ENCODE measurements around the gene CCNE1. TPM values are rescaled to one million over a fixed set of nuclear protein-coding genes. Genes with fewer than 3 reads are reported as not detected.

The CCNE1 gene
- total RNA-seq, 1 experiment from 2014 or later: 36.0 TPM

GRCh38 chr19:29819300-29819699 is 7.5 kb downstream of the CCNE1 start:
- CTCF ChIA-PET: no interaction called here
- Mint-ChIP-seq H3K9me3 (no peaks in the 10 kb centered on the region), H3K27ac (no peak overlapping the region), H3K27me3 (ENCODE audit: low read depth) (no peaks in the 10 kb centered on the region), H3K4me1 (no peaks in the 10 kb centered on the region), H3K4me3 (no peak overlapping the region), H3K36me3 (peaks cover 50% of the 10 kb centered on the region)
- POLR2A ChIA-PET: no interaction called here
- ATAC-seq (no peak), DNase-seq (ENCODE audit: low spot score) (no peak)
- TF ChIP-seq, protein P1, sequence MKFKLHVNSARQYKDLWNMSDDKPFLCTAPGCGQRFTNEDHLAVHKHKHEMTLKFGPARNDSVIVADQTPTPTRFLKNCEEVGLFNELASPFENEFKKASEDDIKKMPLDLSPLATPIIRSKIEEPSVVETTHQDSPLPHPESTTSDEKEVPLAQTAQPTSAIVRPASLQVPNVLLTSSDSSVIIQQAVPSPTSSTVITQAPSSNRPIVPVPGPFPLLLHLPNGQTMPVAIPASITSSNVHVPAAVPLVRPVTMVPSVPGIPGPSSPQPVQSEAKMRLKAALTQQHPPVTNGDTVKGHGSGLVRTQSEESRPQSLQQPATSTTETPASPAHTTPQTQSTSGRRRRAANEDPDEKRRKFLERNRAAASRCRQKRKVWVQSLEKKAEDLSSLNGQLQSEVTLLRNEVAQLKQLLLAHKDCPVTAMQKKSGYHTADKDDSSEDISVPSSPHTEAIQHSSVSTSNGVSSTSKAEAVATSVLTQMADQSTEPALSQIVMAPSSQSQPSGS (CRISPR knock-in tag; IDR thresholded peaks at IDR 0.05; ENCODE audit: borderline replicate concordance, low read depth): no peak
- 0 out of 2 replicates have a peak, but pooled peaks have one; percentile 28 for TF ChIP-seq ZNF121 (CRISPR knock-in tag; IDR thresholded peaks at IDR 0.05)

GRCh38 chr19:29819986-29820385 is 8.2 kb downstream of the CCNE1 start:
- no peak for ATAC-seq

GRCh38 chr19:29823581-29824330 is 12.0 kb downstream of the CCNE1 start:
- peaks cover 37% of the 10 kb centered on the region for H3K36me3 Mint-ChIP-seq
- CTCF ChIA-PET: interaction anchor here (0.6 to 2.2 kb wide), 2 partner anchors 35 to 94 kb away, joined by 4 to 10 read pairs; no protein-coding TSS in a partner anchor
- POLR2A ChIA-PET: interaction anchor here (0.6 to 0.7 kb wide), 2 partner anchors 26 to 30 kb away, joined by 3 to 6 read pairs; no protein-coding TSS in a partner anchor
- DNase-seq (ENCODE audit: low spot score) (no peak), ATAC-seq (no peak)
- no peaks in the 10 kb centered on the region for H3K27me3 Mint-ChIP-seq (ENCODE audit: low read depth)
- H3K4me3 Mint-ChIP-seq: no peak overlapping the region
- H3K9me3 Mint-ChIP-seq: no peaks in the 10 kb centered on the region
- TF ChIP-seq USF2 (CRISPR knock-in tag; IDR thresholded peaks at IDR 0.05) (no peak), ZNF138 (CRISPR knock-in tag; conservative IDR thresholded peaks at IDR 0.05) (no peak), TEAD4 (CRISPR knock-in tag; IDR thresholded peaks at IDR 0.05) (no peak), FOXJ3 (CRISPR knock-in tag; IDR thresholded peaks at IDR 0.05; ENCODE audit: borderline replicate concordance) (no peak), ZNF281 (CRISPR knock-in tag; IDR thresholded peaks at IDR 0.05) (no peak), ZNF232 (CRISPR knock-in tag; IDR thresholded peaks at IDR 0.05) (no peak)
- H3K27ac Mint-ChIP-seq: no peak overlapping the region
- H3K4me1 Mint-ChIP-seq: no peaks in the 10 kb centered on the region

More at GRCh38 chr19:29819986-29820385, 8.2 kb downstream of the CCNE1 start:
- Mint-ChIP-seq H3K27ac (no peak overlapping the region), H3K4me1 (no peaks in the 10 kb centered on the region), H3K27me3 (ENCODE audit: low read depth) (no peaks in the 10 kb centered on the region), H3K4me3 (no peak overlapping the region), H3K36me3 (peaks cover 46% of the 10 kb centered on the region), H3K9me3 (no peaks in the 10 kb centered on the region)
- no peak for DNase-seq (ENCODE audit: low spot score)
- ChIA-PET CTCF (no interaction called here), POLR2A (no interaction called here)
- TF ChIP-seq, protein P2, sequence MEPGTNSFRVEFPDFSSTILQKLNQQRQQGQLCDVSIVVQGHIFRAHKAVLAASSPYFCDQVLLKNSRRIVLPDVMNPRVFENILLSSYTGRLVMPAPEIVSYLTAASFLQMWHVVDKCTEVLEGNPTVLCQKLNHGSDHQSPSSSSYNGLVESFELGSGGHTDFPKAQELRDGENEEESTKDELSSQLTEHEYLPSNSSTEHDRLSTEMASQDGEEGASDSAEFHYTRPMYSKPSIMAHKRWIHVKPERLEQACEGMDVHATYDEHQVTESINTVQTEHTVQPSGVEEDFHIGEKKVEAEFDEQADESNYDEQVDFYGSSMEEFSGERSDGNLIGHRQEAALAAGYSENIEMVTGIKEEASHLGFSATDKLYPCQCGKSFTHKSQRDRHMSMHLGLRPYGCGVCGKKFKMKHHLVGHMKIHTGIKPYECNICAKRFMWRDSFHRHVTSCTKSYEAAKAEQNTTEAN (CRISPR knock-in tag; IDR thresholded peaks at IDR 0.05): no peak
- TF ChIP-seq, protein P3, sequence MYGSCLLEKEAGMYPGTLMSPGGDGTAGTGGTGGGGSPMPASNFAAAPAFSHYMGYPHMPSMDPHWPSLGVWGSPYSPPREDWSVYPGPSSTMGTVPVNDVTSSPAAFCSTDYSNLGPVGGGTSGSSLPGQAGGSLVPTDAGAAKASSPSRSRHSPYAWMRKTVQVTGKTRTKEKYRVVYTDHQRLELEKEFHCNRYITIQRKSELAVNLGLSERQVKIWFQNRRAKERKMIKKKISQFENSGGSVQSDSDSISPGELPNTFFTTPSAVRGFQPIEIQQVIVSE (CRISPR knock-in tag; IDR thresholded peaks at IDR 0.05; ENCODE audit: borderline replicate concordance): no peak
- TF ChIP-seq NFATC4 (CRISPR knock-in tag; IDR thresholded peaks at IDR 0.05) (no peak), PRRX2 (CRISPR knock-in tag; IDR thresholded peaks at IDR 0.05) (no peak), SP1 (CRISPR knock-in tag; conservative IDR thresholded peaks at IDR 0.05) (no peak), SMAD3 (CRISPR knock-in tag; IDR thresholded peaks at IDR 0.05; ENCODE audit: borderline replicate concordance) (no peak), NR3C1 (CRISPR knock-in tag; conservative IDR thresholded peaks at IDR 0.05; ENCODE audit: low read depth) (no peak), NFE2L1 (CRISPR knock-in tag; IDR thresholded peaks at IDR 0.05) (no peak), GRHL2 (CRISPR knock-in tag; IDR thresholded peaks at IDR 0.05; ENCODE audit: insufficient replicate concordance, severe bottlenecking) (no peak), ZNF219 (CRISPR knock-in tag; IDR thresholded peaks at IDR 0.05; ENCODE audit: borderline replicate concordance) (no peak), KAT7 (CRISPR knock-in tag; IDR thresholded peaks at IDR 0.05; ENCODE audit: borderline replicate concordance) (no peak), ERG (CRISPR knock-in tag; IDR thresholded peaks at IDR 0.05) (no peak), FOXK1 (CRISPR knock-in tag; IDR thresholded peaks at IDR 0.05) (no peak), CBFB (CRISPR knock-in tag; IDR thresholded peaks at IDR 0.05; ENCODE audit: low read depth) (no peak)
- TF ChIP-seq, protein P1 (CRISPR knock-in tag; IDR thresholded peaks at IDR 0.05; ENCODE audit: borderline replicate concordance, low read depth): no peak
